Astrocyte of the spinal cord (primary cell): Measurements from ENCODE around the gene CDRT4.
"Not testable (repeated sequence)": the region's sequence is repeated elsewhere in the genome, so short reads cannot be mapped to it uniquely, and the experiment has no call there.

Experiments
- DNase-seq: peaks from one replicate; pipeline ENCODE4 v3.0.0; 2011; ENCODE audit warnings: low read depth, low spot score
- H3K4me3 ChIP-seq: 2 replicates; pipeline ENCODE4 v1.5.1; 2011; ENCODE audit warnings: low read depth, mild to moderate bottlenecking, low read length, moderate library complexity
- in situ Hi-C: cut with HindIII; loops from 2 replicates; pipeline ENCODE4 v1.10.0; 2017; ENCODE audit warnings: low sequenced_read_pairs
- TF ChIP-seq, protein P1 (sequence below): IDR thresholded peaks from 2 replicates; pipeline ENCODE4 v1.5.1; 2012; ENCODE audit warnings: low read depth, mild to moderate bottlenecking, low read length, inconsistent platforms

The CDRT4 gene

DNA sequence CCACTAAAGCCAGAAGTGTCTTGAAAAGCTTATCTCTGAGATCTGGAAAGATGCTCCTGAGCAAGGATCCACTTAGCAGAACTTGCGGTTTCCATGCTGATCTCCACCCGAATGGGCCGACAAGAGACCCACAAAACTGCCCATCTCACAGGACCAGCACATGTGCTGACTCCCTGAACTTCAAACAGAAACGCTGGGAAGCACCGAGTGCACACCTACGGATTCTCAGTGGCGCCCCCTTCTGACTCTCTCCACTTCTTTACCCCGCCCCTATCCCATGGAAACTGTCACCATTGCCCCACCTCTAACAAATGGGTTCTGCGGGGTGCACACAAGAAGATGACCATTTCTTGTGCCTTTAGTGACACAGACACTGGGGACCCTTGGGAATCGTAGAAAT, 21.4 kb downstream of the CDRT4 start:
- TF ChIP-seq, protein P1, sequence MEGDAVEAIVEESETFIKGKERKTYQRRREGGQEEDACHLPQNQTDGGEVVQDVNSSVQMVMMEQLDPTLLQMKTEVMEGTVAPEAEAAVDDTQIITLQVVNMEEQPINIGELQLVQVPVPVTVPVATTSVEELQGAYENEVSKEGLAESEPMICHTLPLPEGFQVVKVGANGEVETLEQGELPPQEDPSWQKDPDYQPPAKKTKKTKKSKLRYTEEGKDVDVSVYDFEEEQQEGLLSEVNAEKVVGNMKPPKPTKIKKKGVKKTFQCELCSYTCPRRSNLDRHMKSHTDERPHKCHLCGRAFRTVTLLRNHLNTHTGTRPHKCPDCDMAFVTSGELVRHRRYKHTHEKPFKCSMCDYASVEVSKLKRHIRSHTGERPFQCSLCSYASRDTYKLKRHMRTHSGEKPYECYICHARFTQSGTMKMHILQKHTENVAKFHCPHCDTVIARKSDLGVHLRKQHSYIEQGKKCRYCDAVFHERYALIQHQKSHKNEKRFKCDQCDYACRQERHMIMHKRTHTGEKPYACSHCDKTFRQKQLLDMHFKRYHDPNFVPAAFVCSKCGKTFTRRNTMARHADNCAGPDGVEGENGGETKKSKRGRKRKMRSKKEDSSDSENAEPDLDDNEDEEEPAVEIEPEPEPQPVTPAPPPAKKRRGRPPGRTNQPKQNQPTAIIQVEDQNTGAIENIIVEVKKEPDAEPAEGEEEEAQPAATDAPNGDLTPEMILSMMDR = no peak
- DNase-seq = no peak
- in situ Hi-C loops = no loop called here
- H3K4me3 ChIP-seq = no peak overlapping the region

DNA sequence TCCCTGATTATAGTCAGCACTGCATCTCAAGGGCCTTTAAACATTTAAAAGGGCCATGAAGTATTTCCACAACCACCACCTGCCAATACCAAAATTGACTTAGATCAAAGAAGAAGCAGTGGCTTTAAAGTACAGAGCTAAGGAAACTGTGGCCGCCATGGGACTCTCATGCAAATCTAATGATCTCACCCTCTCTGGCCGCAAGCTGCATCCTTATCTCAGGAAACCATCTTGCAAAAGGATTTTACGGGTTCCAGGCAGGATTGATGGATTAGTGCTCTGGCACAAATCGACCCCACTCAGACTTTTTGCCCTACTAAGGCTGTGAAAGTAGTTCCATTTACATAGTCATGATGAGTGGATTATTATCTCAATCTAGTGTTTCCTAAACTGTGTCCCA, 22.6 kb downstream of the CDRT4 start:
- TF ChIP-seq, protein P1 = no peak
- DNase-seq = no peak
- in situ Hi-C loops = no loop called here

DNA sequence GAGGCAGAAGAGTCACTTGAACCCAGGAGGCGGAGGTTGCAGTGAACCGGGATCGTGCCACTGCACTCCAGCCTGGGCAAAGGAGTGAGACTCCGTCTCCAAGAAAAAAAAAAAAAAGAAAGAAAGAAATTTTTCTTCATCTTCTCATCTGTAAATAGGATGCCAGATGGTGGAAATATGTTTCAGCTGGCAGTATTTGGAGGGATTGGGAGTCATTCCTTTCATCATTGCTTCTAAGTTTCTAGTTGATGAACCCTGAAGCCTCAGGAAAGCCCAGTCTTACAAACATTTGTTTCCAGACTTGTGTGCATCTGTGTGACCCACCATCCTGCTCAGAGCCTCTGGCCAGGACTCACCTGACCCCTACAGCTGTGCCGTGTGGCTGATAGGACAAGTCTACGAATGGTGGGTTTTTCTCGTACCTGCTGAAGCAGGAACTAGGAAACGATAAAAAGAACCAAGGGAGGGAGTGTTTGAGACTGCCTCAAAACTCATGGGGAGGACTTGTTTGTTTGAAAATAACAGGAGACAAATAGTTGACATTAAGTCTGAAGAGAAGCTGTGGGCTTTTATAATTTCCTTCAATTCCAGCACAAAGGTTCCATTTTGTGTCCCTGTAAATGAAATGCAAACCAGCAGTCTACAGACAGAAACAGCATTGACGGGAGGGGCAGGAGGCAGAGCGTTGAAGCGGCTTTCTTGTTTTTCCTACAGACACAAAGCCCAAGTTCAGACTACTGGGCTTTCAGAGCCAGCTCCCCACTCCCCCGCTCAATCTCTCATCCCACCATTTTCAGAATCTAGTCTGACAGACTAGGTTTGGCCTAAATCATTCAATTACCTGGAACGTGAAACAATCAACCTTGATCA, 24.9 kb downstream of the CDRT4 start:
- no peak overlapping the region for H3K4me3 ChIP-seq
- in situ Hi-C loops = no loop called here
- DNase-seq = no peak
- TF ChIP-seq, protein P1 = no peak

More for the DNA sequence above, 22.6 kb downstream of the CDRT4 start:
- H3K4me3 ChIP-seq = no peak overlapping the region

DNA sequence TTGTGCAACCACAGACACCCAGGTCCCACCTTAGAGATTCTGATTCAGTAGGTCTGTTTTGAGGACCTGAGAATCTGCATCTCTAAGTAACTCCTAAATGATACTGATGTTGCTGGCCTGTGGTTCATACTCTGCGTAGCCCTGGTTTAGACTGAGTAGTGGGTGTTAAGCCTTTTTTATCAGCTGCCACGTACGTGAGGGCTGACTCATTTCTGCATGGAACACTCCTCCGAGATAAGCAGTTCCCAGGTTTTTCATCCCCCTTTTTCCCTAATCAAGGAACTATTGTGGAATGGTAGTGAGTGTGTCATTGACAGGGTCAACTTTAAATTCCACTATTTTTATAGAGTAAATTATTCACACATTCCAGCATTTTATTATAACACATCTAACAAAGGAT, 26.1 kb downstream of the CDRT4 start:
- in situ Hi-C loops = no loop called here
- TF ChIP-seq, protein P1 = no peak
- DNase-seq = no peak
- H3K4me3 ChIP-seq = no peak overlapping the region

DNA sequence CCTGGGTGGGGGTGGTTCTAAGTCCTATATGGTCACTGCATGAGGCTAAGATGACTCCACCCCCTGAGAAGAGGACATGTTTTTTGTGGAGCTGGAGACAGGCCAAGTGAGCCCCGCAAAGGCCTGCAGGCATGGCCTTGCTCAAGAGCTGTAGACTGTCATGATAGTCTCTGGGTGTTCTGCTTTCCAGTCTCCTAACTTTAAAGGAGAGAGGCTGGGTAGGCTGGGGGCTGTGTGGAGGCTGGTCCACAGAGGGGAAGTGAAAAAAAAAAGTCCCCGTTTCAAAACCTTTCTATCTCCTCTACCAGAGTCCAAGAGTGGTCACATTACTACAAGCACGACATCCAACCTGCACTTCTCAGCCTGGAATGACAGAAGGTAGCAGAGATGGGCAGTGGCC, 27.1 kb downstream of the CDRT4 start:
- in situ Hi-C loops = no loop called here
- H3K4me3 ChIP-seq = no peak overlapping the region
- TF ChIP-seq, protein P1 = no peak
- no peak for DNase-seq

DNA sequence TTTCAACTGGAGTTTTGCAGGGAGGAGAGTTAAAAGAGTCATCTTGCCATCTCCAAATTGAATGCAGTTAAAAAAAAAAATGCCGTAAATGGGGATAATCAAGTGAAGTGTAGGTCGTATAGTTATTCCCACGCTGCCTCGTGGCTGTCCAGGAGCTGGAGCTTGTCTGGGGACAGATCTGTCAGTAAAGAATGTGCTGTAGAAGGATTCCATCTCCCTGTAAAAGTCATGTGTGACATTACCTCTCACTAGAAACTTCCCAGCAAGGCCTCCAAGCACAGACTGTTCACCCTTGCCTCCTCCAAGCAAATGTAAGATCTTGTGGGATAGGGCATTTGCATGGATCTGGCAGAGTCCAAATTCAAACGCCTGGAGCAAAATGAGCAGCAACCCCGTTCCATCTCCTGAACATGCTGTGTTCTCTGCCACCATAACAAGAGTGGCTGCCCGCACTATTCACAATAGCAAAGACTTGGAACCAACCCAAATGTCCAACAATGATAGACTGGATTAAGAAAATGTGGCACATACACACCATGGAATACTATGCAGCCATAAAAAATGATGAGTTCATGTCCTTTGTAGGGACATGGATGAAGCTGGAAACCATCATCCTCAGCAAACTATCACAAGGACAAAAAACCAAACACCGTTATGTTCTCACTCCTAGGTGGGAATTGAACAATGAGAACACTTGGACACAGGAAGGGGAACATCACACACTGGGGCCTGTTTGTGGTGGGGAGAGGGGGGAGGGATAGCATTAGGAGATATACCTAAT, 28.0 kb downstream of the CDRT4 start:
- DNase-seq, H3K4me3 ChIP-seq, in situ Hi-C loops: not testable (repeated sequence)

DNA sequence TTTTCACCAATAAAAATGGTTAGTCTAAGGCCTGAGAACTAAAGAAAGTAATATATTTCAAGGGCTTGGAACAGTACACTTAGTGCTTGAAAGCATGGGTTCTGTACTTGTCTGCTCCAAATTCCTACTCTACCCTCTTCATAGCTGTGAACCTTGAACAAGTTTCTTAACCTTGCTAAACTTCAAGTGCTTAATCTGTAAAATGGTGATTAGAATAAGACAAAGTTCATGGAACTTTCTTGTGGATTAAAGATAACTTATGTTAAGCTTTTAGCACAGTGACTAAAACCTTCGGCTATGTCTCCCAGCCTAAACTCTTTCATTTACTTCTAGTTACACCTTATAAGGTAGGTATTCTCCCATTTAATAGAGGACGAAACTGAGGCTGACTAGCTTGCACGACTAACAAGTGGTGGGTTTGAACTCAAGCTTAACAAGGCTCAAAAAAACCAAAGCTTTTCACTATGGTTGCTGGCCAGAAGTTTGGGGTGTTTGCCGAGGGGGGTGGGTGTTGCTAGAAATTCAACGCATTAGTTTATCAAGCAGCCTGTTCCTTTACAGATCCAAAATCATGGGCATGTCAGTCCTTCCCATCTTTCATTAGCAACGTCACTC, 28.8 kb downstream of the CDRT4 start:
- H3K4me3 ChIP-seq = no peak overlapping the region

More for the DNA sequence above, 28.8 kb downstream of the CDRT4 start:
- in situ Hi-C loops = no loop called here
- TF ChIP-seq, protein P1 = no peak
- no peak for DNase-seq
